ENCODE measurements around the gene LRSAM1.

GRCh38 chr9:127424676-127424999 is 26.7 kb upstream of the LRSAM1 start:
- no peak for TF ChIP-seq POLR2A (IDR thresholded peaks at IDR 0.05)
- TF ChIP-seq CTCF (IDR thresholded peaks at IDR 0.05), result no peak

Measured in breast epithelium (tissue), 3 donors.